Muscle of leg (tissue), 11 donors: ENCODE data around the gene ABI1. TPM values are rescaled to one million over a fixed set of nuclear protein-coding genes. Genes with fewer than 3 reads are reported as not detected.

Experiments
- DNase-seq: peaks from one replicate; pipeline ENCODE4 v3.0.0; 2013
- H3K27ac ChIP-seq: one replicate; pipeline ENCODE4 v1.5.1; 2013; ENCODE audit warnings: mild to moderate bottlenecking, low read length, control low read depth
- H3K27me3 ChIP-seq: one replicate; pipeline ENCODE4 v1.6.1; 2013; ENCODE audit warnings: low read length; ENCODE audit not compliant: control insufficient read depth, insufficient read depth
- H3K36me3 ChIP-seq: one replicate; pipeline ENCODE4 v1.6.1; 2013; ENCODE audit warnings: low read length; ENCODE audit not compliant: control insufficient read depth, insufficient read depth
- H3K4me1 ChIP-seq: one replicate; pipeline ENCODE4 v1.6.1; 2013; ENCODE audit warnings: low read length; ENCODE audit not compliant: control insufficient read depth, insufficient read depth
- H3K4me3 ChIP-seq: one replicate; pipeline ENCODE4 v1.5.1; 2013; ENCODE audit warnings: low read length, control low read depth
- H3K9me3 ChIP-seq: replicated peaks from 2 replicates; pipeline ENCODE4 v1.6.1; 2013; ENCODE audit warnings: low read depth, low read length; ENCODE audit not compliant: control insufficient read depth
- WGBS: methylation state at CpG from one replicate; pipeline ENCODE4 v1.1.5; 2013; ENCODE audit warnings: missing lambda C conversion rate; ENCODE audit not compliant: insufficient coverage; 5-methylcytosine and 5-hydroxymethylcytosine counted together
- polyA plus RNA-seq, 8 donors: library from polyadenylated mRNA; unstranded; fragments of 120-200 nt; gene quantifications; one replicate each; pipeline versions ENCODE4 v1.2.1 to v1.2.3, GENCODE V29; 2013; ENCODE audit warnings: inconsistent platforms in 1 of 8, low replicate concordance in 1 of 8; ENCODE audit not compliant: insufficient read length in 8 of 8, insufficient read depth in 1 of 8
- total RNA-seq: library from RNA; stranded (reverse); fragments of 120-200 nt; gene quantifications from one replicate; pipeline ENCODE4 v1.2.4, GENCODE V29; 2013

The ABI1 gene
- total and polyA plus RNA-seq, 9 donors: 35.5 to 48.6 (median 41.1) TPM

- no peak for DNase-seq
- no peaks in the 10 kb centered on the region for H3K27me3 ChIP-seq
- peaks cover 36% of the 10 kb centered on the region for H3K36me3 ChIP-seq
- no peaks in the 10 kb centered on the region for H3K4me1 ChIP-seq
- WGBS: 91% methylated on average over 6 of the region's 7 CpGs
- H3K27ac ChIP-seq: no peak overlapping the region
- no peak overlapping the region for H3K4me3 ChIP-seq
- H3K9me3 ChIP-seq: no peaks in the 10 kb centered on the region
Observed at GRCh38 chr10:26721561-26721960, 139.2 kb downstream of the ABI1 start.

GRCh38 chr10:26717476-26717875 is 143.3 kb downstream of the ABI1 start:
- no CpG with 5 or more reads among the region's 7 CpGs for WGBS
- Histone ChIP-seq H3K27me3 (no peaks in the 10 kb centered on the region), H3K4me3 (no peak overlapping the region), H3K27ac (no peak overlapping the region), H3K4me1 (no peaks in the 10 kb centered on the region), H3K36me3 (peaks cover 22% of the 10 kb centered on the region), H3K9me3 (no peaks in the 10 kb centered on the region)
- DNase-seq: no peak

- no peak for DNase-seq
- Histone ChIP-seq H3K4me3 (no peak overlapping the region), H3K27ac (no peak overlapping the region), H3K27me3 (no peaks in the 10 kb centered on the region), H3K4me1 (no peaks in the 10 kb centered on the region), H3K36me3 (peaks cover 26% of the 10 kb centered on the region), H3K9me3 (no peaks in the 10 kb centered on the region)
- 60% methylated on average over 1 of the region's 2 CpGs for WGBS
Observed at GRCh38 chr10:26715137-26715487, 145.6 kb downstream of the ABI1 start.

- Histone ChIP-seq H3K27ac (no peak overlapping the region), H3K4me1 (no peaks in the 10 kb centered on the region), H3K27me3 (no peaks in the 10 kb centered on the region), H3K9me3 (no peaks in the 10 kb centered on the region), H3K4me3 (no peak overlapping the region), H3K36me3 (peaks cover 27% of the 10 kb centered on the region)
- WGBS: no CpG with 5 or more reads among the region's 1 CpG
- DNase-seq: no peak
Observed at GRCh38 chr10:26714415-26715136, 146.2 kb downstream of the ABI1 start.

- Histone ChIP-seq H3K36me3 (peaks cover 43% of the 10 kb centered on the region), H3K27me3 (no peaks in the 10 kb centered on the region), H3K4me1 (no peaks in the 10 kb centered on the region), H3K27ac (no peak overlapping the region), H3K4me3 (no peak overlapping the region), H3K9me3 (no peaks in the 10 kb centered on the region)
- DNase-seq: no peak
- WGBS: no CpG with 5 or more reads among the region's 5 CpGs
Observed at GRCh38 chr10:26711324-26711723, 149.4 kb downstream of the ABI1 start.

- Histone ChIP-seq H3K9me3 (no peaks in the 10 kb centered on the region), H3K36me3 (peaks cover 47% of the 10 kb centered on the region), H3K27me3 (no peaks in the 10 kb centered on the region), H3K4me1 (no peaks in the 10 kb centered on the region), H3K27ac (no peak overlapping the region), H3K4me3 (no peak overlapping the region)
- WGBS: 100% methylated on average over 5 of the region's 10 CpGs
- DNase-seq: no peak
Observed at GRCh38 chr10:26706936-26707335, 153.8 kb downstream of the ABI1 start.

- no peak overlapping the region for H3K27ac ChIP-seq
- H3K36me3 ChIP-seq: peaks cover 43% of the 10 kb centered on the region
- DNase-seq: no peak
Observed at GRCh38 chr10:26706206-26706605, 154.6 kb downstream of the ABI1 start.

GRCh38 chr10:26703974-26704373 is 156.8 kb downstream of the ABI1 start:
- Histone ChIP-seq H3K4me3 (no peak overlapping the region), H3K4me1 (peaks cover under 1% of the 10 kb centered on the region), H3K9me3 (no peaks in the 10 kb centered on the region), H3K36me3 (peaks cover 33% of the 10 kb centered on the region), H3K27ac (no peak overlapping the region), H3K27me3 (no peaks in the 10 kb centered on the region)
- WGBS: no CpG with 5 or more reads among the region's 9 CpGs
- no peak for DNase-seq

More at GRCh38 chr10:26706206-26706605, 154.6 kb downstream of the ABI1 start:
- Histone ChIP-seq H3K27me3 (no peaks in the 10 kb centered on the region), H3K9me3 (no peaks in the 10 kb centered on the region), H3K4me3 (no peak overlapping the region), H3K4me1 (no peaks in the 10 kb centered on the region)
- WGBS: 65% methylated on average over 5 of the region's 6 CpGs

GRCh38 chr10:26703096-26703495 is 157.7 kb downstream of the ABI1 start:
- Histone ChIP-seq H3K36me3 (peaks cover 25% of the 10 kb centered on the region), H3K4me1 (peaks cover 9% of the 10 kb centered on the region), H3K9me3 (no peaks in the 10 kb centered on the region), H3K27ac (no peak overlapping the region), H3K4me3 (no peak overlapping the region), H3K27me3 (no peaks in the 10 kb centered on the region)
- no peak for DNase-seq
- no CpG with 5 or more reads among the region's 4 CpGs for WGBS

GRCh38 chr10:26700884-26701630 is 159.7 kb downstream of the ABI1 start:
- DNase-seq: no peak
- H3K36me3 ChIP-seq: peaks cover 6% of the 10 kb centered on the region
- H3K4me1 ChIP-seq: peaks cover 12% of the 10 kb centered on the region
- WGBS: 67% methylated on average over 4 of the region's 4 CpGs
- no peaks in the 10 kb centered on the region for H3K27me3 ChIP-seq
- no peak overlapping the region for H3K4me3 ChIP-seq
- H3K27ac ChIP-seq: no peak overlapping the region
- no peaks in the 10 kb centered on the region for H3K9me3 ChIP-seq
